ENCODE results near the gene FOXL3.
"Not testable (repeated sequence)": the region's sequence is repeated elsewhere in the genome, so short reads cannot be mapped to it uniquely, and the experiment has no call there.

Gene FOXL3

DNA sequence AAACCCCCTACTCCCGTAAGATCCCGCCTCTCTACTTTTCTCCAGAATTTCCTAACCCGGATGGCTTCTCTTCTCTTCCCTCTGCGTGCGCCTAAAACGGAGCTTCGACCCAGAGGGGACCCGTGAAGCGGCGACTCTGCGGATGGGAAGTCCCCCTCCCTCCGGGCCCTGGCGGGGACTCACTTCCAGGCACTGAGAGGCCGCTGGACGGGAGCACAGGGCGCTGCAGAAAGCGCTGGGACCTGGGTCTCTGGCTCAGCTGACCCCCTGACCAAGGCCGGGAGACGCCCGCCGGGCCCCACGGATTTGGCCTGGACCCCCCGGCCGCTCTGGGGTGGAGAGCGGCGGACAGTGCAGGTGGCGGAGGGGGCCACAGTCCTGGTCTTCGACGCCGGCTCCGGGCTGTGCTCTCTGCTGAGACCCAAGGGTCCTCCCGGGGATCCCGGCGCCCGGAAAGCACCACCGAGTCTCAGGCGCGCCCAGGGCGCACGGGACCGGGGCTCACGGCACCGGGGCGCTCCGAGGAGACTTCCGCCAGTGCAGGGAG lies 688 bp upstream of the FOXL3 start:
- no peak for DNase-seq (ENCODE audit: low spot score)

DNA sequence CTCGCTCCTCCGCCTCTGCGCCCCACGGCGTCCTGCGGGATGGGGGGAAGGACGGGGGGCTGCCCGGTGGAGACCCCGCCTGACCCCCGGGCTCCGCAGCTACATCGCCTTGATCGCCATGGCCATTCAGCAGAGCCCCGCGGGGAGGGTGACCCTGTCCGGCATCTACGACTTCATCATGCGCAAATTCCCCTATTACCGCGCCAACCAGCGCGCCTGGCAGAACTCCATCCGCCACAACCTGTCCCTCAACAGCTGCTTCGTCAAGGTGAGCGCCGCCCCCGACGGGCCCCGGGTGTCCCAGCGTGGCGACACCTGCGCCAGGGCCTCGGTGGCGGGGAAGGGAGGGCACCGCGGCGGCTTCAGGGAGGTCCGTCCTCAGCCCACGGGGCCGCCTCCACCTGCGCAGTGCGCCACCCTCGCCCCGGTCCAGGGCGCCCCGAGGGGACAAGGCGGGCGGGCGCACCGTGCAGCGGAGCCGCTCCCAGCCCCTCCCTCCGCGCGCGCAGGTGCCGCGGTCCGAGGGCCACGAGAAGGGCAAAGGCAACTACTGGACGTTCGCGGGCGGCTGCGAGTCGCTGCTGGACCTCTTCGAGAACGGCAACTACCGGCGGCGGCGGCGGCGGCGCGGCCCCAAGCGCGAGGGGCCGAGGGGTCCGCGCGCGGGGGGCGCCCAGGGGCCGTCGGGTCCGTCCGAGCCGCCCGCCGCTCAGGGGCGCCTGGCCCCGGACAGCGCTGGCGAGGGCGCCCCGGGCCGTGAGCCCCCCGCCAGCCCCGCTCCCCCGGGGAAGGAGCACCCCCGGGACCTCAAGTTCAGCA lies 793 bp downstream of the FOXL3 start:
- no peak for DNase-seq (ENCODE audit: low spot score)

DNA sequence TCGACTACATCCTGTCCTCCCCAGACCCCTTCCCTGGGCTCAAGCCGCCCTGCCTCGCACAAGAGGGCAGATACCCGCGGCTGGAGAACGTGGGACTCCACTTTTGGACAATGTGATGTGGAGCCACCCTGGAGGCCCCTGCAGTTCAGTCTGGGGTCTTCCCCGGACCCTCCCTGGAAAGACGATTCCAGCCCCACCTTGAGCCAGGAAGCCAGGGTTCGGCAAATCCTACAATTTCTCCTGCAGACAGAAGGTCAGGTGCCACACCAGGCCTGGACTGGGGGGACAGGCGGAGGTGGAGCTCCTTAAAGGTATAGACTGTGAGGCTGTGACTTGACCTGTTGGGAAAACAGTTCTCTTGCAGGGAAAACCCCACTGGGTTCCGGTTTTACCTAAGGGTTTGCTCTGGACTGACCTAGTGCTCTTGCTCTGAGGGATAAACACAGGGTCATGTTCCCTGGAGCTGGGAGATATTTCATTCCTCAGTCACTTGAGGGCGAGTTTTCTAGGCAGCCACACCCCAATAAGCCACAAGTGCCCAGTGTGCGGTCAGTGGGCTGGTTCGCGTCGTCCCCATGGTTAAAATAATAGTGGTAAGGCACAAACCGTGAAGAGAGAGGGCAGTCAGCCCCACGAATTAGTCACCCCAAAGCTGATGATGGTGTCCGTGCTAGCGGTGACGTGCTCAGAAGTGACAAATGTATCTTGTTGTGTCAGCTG lies 1.6 kb downstream of the FOXL3 start:
- DNase-seq (ENCODE audit: low spot score), result no peak

DNA sequence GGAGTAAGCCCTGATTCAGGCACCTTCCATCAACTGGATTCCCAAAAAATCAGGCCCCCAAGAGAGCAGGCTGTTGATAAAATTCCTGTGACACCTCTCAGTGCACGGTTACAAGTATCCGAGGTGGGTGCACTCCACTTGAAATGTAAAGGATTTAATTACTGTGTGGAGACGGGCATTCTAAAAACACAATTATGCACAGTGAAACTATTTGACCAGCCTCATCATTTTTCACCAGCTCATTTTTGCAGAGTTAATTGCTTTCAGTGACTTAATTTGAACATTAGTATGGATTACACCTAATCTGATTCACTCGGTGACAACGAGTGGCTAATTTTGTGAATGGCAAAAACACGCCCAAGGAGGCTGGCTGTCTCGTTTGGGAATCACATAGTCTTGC lies 2.3 kb downstream of the FOXL3 start:
- DNase-seq (ENCODE audit: low spot score), result no peak

DNA sequence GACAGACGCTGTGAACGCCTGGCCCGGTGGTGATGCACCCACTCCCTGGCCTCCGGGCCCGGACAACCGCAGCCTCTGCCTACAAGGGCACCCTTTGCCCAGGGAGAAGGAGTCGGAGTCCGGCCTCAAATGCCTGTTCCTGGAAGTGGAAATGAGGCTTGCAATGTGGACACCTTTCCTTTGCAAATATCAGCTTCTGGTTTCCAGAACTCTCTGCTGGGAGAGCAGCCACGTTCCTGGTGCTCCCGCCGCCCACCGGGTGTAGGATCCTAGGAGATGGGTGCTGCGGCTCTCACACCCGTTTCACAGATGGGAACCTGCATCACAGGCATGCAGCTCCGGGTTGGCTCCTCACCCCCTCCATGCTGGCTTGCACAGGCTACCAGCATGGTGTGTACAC lies 2.9 kb downstream of the FOXL3 start:
- DNase-seq (ENCODE audit: low spot score), result no peak

GRCh38 chr7:293681-294439 lies 3.9 kb downstream of the FOXL3 start:
- DNase-seq (ENCODE audit: low spot score), result no peak

DNA sequence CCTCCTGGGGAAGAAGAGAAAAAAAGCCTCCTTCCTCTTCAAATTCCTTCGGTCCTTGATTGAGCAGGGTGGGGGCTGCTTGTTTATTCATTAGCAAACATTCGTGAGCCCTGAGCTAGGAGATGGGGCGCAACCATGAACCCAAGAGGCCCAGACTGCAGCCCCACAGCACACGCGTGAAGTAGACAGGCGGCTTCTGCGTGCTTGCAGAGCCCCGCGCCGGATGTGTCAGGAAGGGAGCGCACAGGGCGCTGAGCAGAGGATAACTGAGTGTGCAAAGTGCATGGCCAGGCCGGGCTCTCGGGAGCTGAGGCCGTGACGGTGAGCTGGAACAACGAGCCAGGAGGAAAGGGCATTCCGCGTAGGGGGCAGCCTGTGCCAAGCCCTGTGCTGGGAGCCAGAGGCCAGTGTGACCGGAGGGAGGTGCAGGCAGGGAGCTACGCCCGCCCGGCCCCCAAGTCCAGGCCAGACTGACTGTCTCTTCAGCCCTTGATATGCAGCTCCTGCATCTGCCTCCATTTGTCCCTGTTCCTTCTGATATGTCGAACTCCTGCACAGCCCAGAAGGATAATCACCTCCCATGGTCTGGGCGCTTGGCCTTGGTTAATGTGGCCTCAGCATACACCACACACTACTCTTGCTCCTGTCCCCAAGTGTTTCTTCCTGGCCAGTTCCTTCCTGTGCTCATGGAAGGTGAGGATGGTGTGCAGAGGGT lies 4.6 kb downstream of the FOXL3 start:
- DNase-seq (ENCODE audit: low spot score), result no peak

DNA sequence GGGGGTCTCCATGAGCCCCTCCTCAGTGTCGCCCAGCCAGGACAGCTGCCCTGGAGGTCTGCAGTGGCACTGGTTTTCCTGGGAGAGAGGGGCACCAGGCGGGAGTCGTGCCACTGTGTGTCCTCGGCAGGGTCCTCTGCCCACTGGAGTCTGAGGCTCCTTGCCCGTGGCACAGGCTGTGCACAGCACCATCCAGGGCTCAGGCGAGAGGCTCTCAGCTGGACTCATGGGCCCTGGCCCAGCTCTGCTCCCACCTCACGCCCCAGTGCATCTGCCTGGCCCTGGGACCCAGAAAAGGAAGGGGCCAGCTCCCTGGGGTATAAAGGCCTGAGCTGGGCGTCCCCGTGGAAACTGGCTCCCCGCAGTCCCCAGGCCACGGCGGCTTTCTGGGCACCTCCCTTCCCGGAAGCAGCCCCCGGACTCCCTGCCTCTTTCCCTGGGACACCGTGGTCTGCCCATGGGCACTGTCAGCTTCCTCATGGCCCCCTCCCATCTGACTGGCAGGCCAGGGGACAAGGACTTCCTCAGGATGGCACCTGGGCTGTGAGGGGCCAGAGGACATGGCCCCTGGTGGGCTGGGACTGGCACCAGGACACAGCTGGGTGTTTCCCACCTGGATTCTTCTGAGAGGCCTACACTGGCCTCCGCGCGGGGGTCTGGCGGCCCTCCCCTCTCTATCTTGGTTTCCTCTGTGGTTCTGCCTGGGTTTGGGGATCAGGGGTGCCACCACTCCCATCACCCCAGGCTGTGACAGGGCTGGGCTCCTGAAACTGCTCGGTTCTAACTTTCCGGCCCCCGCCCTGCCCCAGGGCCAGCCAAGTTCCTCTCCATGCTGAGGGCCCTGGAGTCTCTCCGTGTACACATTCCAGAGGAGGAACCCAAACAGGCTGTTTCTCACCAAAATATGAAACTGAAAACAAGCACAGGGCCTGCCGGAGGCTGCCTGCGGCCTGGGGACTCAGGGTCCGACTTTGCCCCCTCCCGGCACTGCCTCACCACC lies 5.5 kb downstream of the FOXL3 start:
- DNase-seq (ENCODE audit: low spot score), result no peak

GRCh38 chr7:296373-296945 lies 6.5 kb downstream of the FOXL3 start:
- no peak for DNase-seq (ENCODE audit: low spot score)

DNA sequence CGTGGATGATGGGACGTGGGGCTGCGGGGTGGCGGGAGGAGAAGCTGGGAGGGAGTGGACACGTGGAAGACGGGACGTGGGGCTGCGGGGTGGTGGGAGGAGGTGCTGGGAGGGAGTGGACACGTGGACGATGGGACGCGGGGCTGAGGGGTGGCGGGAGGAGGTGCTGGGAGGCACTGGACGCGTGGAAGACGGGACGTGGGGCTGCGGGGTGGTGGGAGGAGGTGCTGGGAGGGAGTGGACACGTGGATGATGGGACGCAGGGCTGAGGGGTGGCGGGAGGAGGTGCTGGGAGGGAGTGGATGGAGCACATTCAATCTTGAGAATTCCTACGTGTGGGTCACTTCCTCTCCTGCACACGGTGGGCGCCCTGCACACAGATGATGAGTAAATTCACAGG lies 7.2 kb downstream of the FOXL3 start:
- not testable (repeated sequence) for DNase-seq (ENCODE audit: low spot score)

- DNase-seq (ENCODE audit: low spot score), result no peak
These were observed 7.8 kb downstream of the FOXL3 start for GRCh38 chr7:297611-298374.

DNA sequence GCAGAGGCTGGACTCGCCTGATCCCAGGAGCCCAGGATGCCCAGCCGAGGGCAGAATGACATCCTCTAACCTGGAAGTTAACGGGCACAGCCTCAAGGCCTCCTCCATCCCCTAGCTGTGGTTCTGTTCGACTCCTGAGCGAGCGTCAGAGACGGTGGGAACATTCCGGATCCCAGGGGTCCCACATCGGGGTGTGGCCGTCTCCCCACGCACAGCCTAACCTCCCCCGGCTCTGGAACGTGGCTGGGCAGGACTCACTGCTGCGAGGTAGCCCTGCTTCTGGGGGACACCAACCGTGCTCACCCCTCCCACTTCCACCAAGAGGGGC lies 8.4 kb downstream of the FOXL3 start:
- DNase-seq (ENCODE audit: low spot score), result no peak

- DNase-seq (ENCODE audit: low spot score), result no peak
These were observed 8.8 kb downstream of the FOXL3 start for GRCh38 chr7:298743-299142.

- DNase-seq (ENCODE audit: low spot score), result no peak
These were observed 9.2 kb downstream of the FOXL3 start for GRCh38 chr7:299169-299568.

- DNase-seq (ENCODE audit: low spot score), result no peak
These were observed 9.7 kb downstream of the FOXL3 start for GRCh38 chr7:299628-300027.

- DNase-seq (ENCODE audit: low spot score), result no peak
These were observed 10.1 kb downstream of the FOXL3 start for GRCh38 chr7:300048-300447.

DNA sequence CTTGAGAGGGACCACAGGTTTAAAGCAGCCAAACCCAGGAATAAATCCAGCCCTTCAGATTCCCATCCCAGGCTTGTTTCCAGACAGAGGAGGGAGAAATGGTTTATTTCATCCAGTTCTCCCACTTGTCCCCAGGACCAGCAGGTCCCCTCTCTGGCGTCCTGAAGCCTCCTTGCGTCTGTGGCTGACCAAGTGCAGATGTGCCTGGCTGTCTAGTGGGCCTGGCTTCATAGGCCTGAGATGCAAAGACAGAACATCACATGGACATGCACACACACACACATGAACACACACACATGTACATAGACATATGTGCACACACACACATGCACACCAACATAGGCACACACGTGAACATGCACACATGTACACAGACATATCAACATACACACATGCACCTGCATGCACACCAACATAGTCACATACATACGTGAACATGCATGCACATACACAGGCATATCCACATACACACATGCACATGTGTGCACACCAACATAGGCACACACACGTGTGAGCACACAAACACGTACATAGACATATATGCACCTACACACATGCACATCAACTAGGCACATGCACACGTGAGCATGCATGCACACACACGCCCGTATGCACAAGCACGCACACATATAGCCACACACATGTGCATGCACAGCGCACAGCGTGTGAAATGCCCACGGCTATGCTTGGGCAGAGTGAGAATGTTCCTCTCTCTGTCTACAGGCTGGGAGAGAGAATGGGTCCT lies 10.7 kb downstream of the FOXL3 start:
- DNase-seq (ENCODE audit: low spot score), result no peak

DNA sequence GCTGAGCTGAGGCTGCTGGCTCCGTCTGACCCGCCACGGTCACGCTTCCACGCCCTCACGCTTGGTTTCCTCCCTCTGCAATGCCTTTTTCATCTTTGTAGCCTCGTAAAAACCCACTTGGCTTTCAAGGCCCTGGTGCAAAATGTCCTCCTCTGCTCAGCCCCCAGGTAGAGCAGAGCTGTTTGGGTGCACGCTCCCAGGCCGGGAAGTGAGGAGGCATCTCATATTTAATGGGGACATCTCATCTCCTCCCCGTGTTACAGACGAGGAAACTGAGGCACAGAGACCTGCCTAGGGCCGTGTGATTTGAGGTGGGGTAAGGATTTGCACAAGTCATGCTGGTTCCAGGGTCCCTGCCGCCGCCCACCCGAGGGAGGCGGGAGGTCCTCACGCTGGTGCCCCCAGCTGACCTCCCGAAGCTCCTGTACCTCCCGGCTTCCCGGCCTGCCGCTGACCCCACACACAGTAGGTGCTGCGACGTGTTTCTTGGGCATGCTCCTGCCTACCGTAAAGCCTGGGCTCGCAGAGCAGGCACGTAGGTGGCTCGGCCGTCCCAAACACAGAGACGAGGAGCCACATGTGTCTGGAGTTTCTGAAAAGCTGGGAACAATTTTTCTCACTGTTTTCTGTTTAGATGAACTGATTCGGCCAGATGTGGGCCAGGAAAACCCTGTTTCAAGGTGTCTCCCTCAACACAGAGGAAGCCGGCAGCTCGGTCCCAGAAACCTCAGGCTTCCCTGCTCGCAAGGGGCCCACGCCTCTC lies 11.5 kb downstream of the FOXL3 start:
- DNase-seq (ENCODE audit: low spot score), result no peak
